Muscle of leg (tissue), 16 donors: ENCODE results near the gene MSH2. TPM values are rescaled to one million over a fixed set of nuclear protein-coding genes. Genes with fewer than 3 reads are reported as not detected.
"Not testable (repeated sequence)": the region's sequence is repeated elsewhere in the genome, so short reads cannot be mapped to it uniquely, and the experiment has no call there.

Experiments used
- DNase-seq: peaks from one replicate; pipeline ENCODE4 v3.0.0; 2013
- H3K27ac ChIP-seq: one replicate; pipeline ENCODE4 v1.5.1; 2013; ENCODE audit warnings: mild to moderate bottlenecking, low read length, control low read depth
- H3K27me3 ChIP-seq: one replicate; pipeline ENCODE4 v1.6.1; 2013; ENCODE audit warnings: low read length; ENCODE audit not compliant: control insufficient read depth, insufficient read depth
- H3K36me3 ChIP-seq: one replicate; pipeline ENCODE4 v1.6.1; 2013; ENCODE audit warnings: low read length; ENCODE audit not compliant: control insufficient read depth, insufficient read depth
- H3K4me1 ChIP-seq: one replicate; pipeline ENCODE4 v1.6.1; 2013; ENCODE audit warnings: low read length; ENCODE audit not compliant: control insufficient read depth, insufficient read depth
- H3K4me3 ChIP-seq: one replicate; pipeline ENCODE4 v1.5.1; 2013; ENCODE audit warnings: low read length, control low read depth
- H3K9me3 ChIP-seq: replicated peaks from 2 replicates; pipeline ENCODE4 v1.6.1; 2013; ENCODE audit warnings: low read depth, low read length; ENCODE audit not compliant: control insufficient read depth
- WGBS: methylation state at CpG from one replicate; pipeline ENCODE4 v1.1.5; 2013; ENCODE audit warnings: missing lambda C conversion rate; ENCODE audit not compliant: insufficient coverage; 5-methylcytosine and 5-hydroxymethylcytosine counted together
- long read RNA-seq, 11 donors: transcript quantifications; one replicate each; lab custom pipeline, GENCODE V29; 2026
- polyA plus RNA-seq, 8 donors: library from polyadenylated mRNA; unstranded; fragments of 120-200 nt; gene quantifications; one replicate each; pipeline versions ENCODE4 v1.2.1 to v1.2.3, GENCODE V29; 2013; ENCODE audit warnings: inconsistent platforms in 1 of 8, low replicate concordance in 1 of 8; ENCODE audit not compliant: insufficient read length in 8 of 8, insufficient read depth in 1 of 8
- total RNA-seq: library from RNA; stranded (reverse); fragments of 120-200 nt; gene quantifications from one replicate; pipeline ENCODE4 v1.2.4, GENCODE V29; 2013

The MSH2 gene
- total RNA-seq, result 28.9 TPM
- 10 to 100 TPM; 22.6 to 39.4 (median 28.0) TPM for polyA plus RNA-seq
- long read RNA-seq, donor 1, partial matches to known transcripts, result 0 of 2 reads
- long read RNA-seq, donor 1, other reads (novel, unspliced or antisense), result 0 of 2 reads
- long read RNA-seq, donor 2, partial matches to known transcripts, result 0 of 1 reads
- long read RNA-seq, donor 2, other reads (novel, unspliced or antisense), result 0 of 1 reads
- long read RNA-seq, donor 3, transcript MSH2-201 (16 exons, 3,307 nt), result major isoform, 6 of 6 reads
- long read RNA-seq, donor 3, partial matches to known transcripts, result 0 of 6 reads
- long read RNA-seq, donor 3, other reads (novel, unspliced or antisense), result 0 of 6 reads
- long read RNA-seq, donor 4, partial matches to known transcripts, result 0 of 2 reads
- long read RNA-seq, donor 4, other reads (novel, unspliced or antisense), result 0 of 2 reads
- long read RNA-seq, donor 5, transcript MSH2-201 (16 exons, 3,307 nt), result major isoform, 6 of 11 reads
- long read RNA-seq, donor 5, partial matches to known transcripts, result 5 of 11 reads
- long read RNA-seq, donor 5, other reads (novel, unspliced or antisense), result 0 of 11 reads
- long read RNA-seq, donor 6, transcript MSH2-201 (16 exons, 3,307 nt), result major isoform, 6 of 6 reads
- long read RNA-seq, donor 6, partial matches to known transcripts, result 0 of 6 reads
- long read RNA-seq, donor 6, other reads (novel, unspliced or antisense), result 0 of 6 reads
- long read RNA-seq, donor 7, transcript MSH2-201 (16 exons, 3,307 nt), result major isoform, 6 of 6 reads
- long read RNA-seq, donor 7, partial matches to known transcripts, result 0 of 6 reads
- long read RNA-seq, donor 7, other reads (novel, unspliced or antisense), result 0 of 6 reads
- long read RNA-seq, donor 8, partial matches to known transcripts, result 0 of 3 reads
- long read RNA-seq, donor 8, other reads (novel, unspliced or antisense), result 0 of 3 reads
- long read RNA-seq, donor 9, partial matches to known transcripts, result 11 of 11 reads
- long read RNA-seq, donor 9, other reads (novel, unspliced or antisense), result 0 of 11 reads
- long read RNA-seq, donor 10, transcript MSH2-201 (16 exons, 3,307 nt), result major isoform, 13 of 13 reads
- long read RNA-seq, donor 10, partial matches to known transcripts, result 0 of 13 reads
- long read RNA-seq, donor 10, other reads (novel, unspliced or antisense), result 0 of 13 reads
- long read RNA-seq, donor 11, partial matches to known transcripts, result 0 of 2 reads
- long read RNA-seq, donor 11, other reads (novel, unspliced or antisense), result 0 of 2 reads

- DNase-seq, result peak; percentile 96
- H3K36me3 ChIP-seq, result peaks cover 4% of the 10 kb centered on the region
- H3K9me3 ChIP-seq, result no peaks in the 10 kb centered on the region
- H3K27ac ChIP-seq, result peak within 1 kb of the TSS; percentile 76
- no peaks in the 10 kb centered on the region for H3K27me3 ChIP-seq
- H3K4me1 ChIP-seq, result peaks cover 13% of the 10 kb centered on the region
- H3K4me3 ChIP-seq, result peak within 1 kb of the TSS; percentile 91
- 0% methylated on average over 73 of the region's 73 CpGs for WGBS
Measured at GRCh38 chr2:47402805-47403608, at the start of gene MSH2. Gene MSH2 (plus strand): TSS chr2:47403156. CDS start chr2:47403192, 36 bp downstream.

GRCh38 chr2:47354013-47354847 lies 48.7 kb upstream of the MSH2 start:
- H3K36me3 ChIP-seq, result no peaks in the 10 kb centered on the region
- no peaks in the 10 kb centered on the region for H3K9me3 ChIP-seq
- no peak for DNase-seq
- H3K4me3 ChIP-seq, result no peak overlapping the region
- H3K27me3 ChIP-seq, result no peaks in the 10 kb centered on the region
- H3K4me1 ChIP-seq, result no peaks in the 10 kb centered on the region
- 83% methylated on average over 9 of the region's 11 CpGs for WGBS
- H3K27ac ChIP-seq, result no peak overlapping the region

- H3K36me3 ChIP-seq, result no peaks in the 10 kb centered on the region
- H3K4me3 ChIP-seq, result no peak overlapping the region
- DNase-seq, result no peak
- no CpG with 5 or more reads among the region's 5 CpGs for WGBS
- H3K9me3 ChIP-seq, result no peaks in the 10 kb centered on the region
- no peak overlapping the region for H3K27ac ChIP-seq
- H3K4me1 ChIP-seq, result no peaks in the 10 kb centered on the region
- H3K27me3 ChIP-seq, result no peaks in the 10 kb centered on the region
Measured at GRCh38 chr2:47354848-47355204, 48.1 kb upstream of the MSH2 start.

- Histone ChIP-seq H3K36me3 (no peaks in the 10 kb centered on the region), H3K4me3 (no peak overlapping the region), H3K27me3 (no peaks in the 10 kb centered on the region), H3K9me3 (no peaks in the 10 kb centered on the region), H3K27ac (no peak overlapping the region), H3K4me1 (no peaks in the 10 kb centered on the region)
- DNase-seq, result peak; percentile 62
- 93% methylated on average over 2 of the region's 4 CpGs for WGBS
Measured at GRCh38 chr2:47357483-47357882, 45.5 kb upstream of the MSH2 start.

- H3K9me3 ChIP-seq, result no peaks in the 10 kb centered on the region
- no peak overlapping the region for H3K4me3 ChIP-seq
- H3K27ac ChIP-seq, result no peak overlapping the region
- H3K27me3 ChIP-seq, result no peaks in the 10 kb centered on the region
- no peaks in the 10 kb centered on the region for H3K36me3 ChIP-seq
- no peaks in the 10 kb centered on the region for H3K4me1 ChIP-seq
- no peak for DNase-seq
- WGBS, result 86% methylated on average over 7 of the region's 10 CpGs
Measured at GRCh38 chr2:47359375-47359868, 43.5 kb upstream of the MSH2 start.

- no CpG with 5 or more reads among the region's 3 CpGs for WGBS
- no peaks in the 10 kb centered on the region for H3K9me3 ChIP-seq
- H3K4me1 ChIP-seq, result no peaks in the 10 kb centered on the region
- H3K4me3 ChIP-seq, result no peak overlapping the region
- DNase-seq, result no peak
- no peaks in the 10 kb centered on the region for H3K27me3 ChIP-seq
- H3K27ac ChIP-seq, result no peak overlapping the region
- H3K36me3 ChIP-seq, result no peaks in the 10 kb centered on the region
Measured at GRCh38 chr2:47360283-47360682, 42.7 kb upstream of the MSH2 start.

- no peaks in the 10 kb centered on the region for H3K4me1 ChIP-seq
- 88% methylated on average over 1 of the region's 3 CpGs for WGBS
- no peaks in the 10 kb centered on the region for H3K9me3 ChIP-seq
Measured at GRCh38 chr2:47360927-47361326, 42.0 kb upstream of the MSH2 start.

GRCh38 chr2:47361505-47362229 lies 41.3 kb upstream of the MSH2 start:
- not testable (repeated sequence) for H3K27ac ChIP-seq, DNase-seq, H3K4me3 ChIP-seq, H3K36me3 ChIP-seq, H3K4me1 ChIP-seq, H3K9me3 ChIP-seq, H3K27me3 ChIP-seq
- 87% methylated on average over 6 of the region's 10 CpGs for WGBS

More at GRCh38 chr2:47360927-47361326, 42.0 kb upstream of the MSH2 start:
- DNase-seq, result no peak
- Histone ChIP-seq H3K4me3 (no peak overlapping the region), H3K27ac (no peak overlapping the region), H3K27me3 (no peaks in the 10 kb centered on the region), H3K36me3 (no peaks in the 10 kb centered on the region)
